ENCODE measurements around the gene PWP2. TPM values are rescaled to one million over a fixed set of nuclear protein-coding genes. Genes with fewer than 3 reads are reported as not detected.

The PWP2 gene
- total RNA-seq, 1 donor from 2014 or later, result 14.7 TPM

- no peak for DNase-seq (ENCODE audit: low read depth)
- H3K27me3 ChIP-seq (ENCODE audit: control insufficient read depth, insufficient read depth, low read length), result no peaks in the 10 kb centered on the region
- no peak for FAIRE-seq
- no peak overlapping the region for H3K4me3 ChIP-seq (ENCODE audit: low read depth, low read length)
- peaks cover 12% of the 10 kb centered on the region for H3K36me3 ChIP-seq (ENCODE audit: control insufficient read depth, insufficient read depth, low read length)
- TF ChIP-seq CTCF (IDR thresholded peaks at IDR 0.05; ENCODE audit: insufficient read depth, low read length, severe bottlenecking), result no peak
Observed at GRCh38 chr21:44078411-44078981, 28.7 kb upstream of the PWP2 start.

- DNase-seq (ENCODE audit: low read depth) (no peak), FAIRE-seq (no peak)
- Histone ChIP-seq H3K36me3 (ENCODE audit: control insufficient read depth, insufficient read depth, low read length) (peaks cover 14% of the 10 kb centered on the region), H3K27me3 (ENCODE audit: control insufficient read depth, insufficient read depth, low read length) (no peaks in the 10 kb centered on the region), H3K4me3 (ENCODE audit: low read depth, low read length) (no peak overlapping the region)
- no peak for TF ChIP-seq CTCF (IDR thresholded peaks at IDR 0.05; ENCODE audit: insufficient read depth, low read length, severe bottlenecking)
Observed at GRCh38 chr21:44079446-44079845, 27.8 kb upstream of the PWP2 start.

- no peak overlapping the region for H3K4me3 ChIP-seq (ENCODE audit: low read depth, low read length)
- DNase-seq (ENCODE audit: low read depth), result no peak
- peaks cover 15% of the 10 kb centered on the region for H3K36me3 ChIP-seq (ENCODE audit: control insufficient read depth, insufficient read depth, low read length)
- no peaks in the 10 kb centered on the region for H3K27me3 ChIP-seq (ENCODE audit: control insufficient read depth, insufficient read depth, low read length)
- FAIRE-seq, result no peak
- TF ChIP-seq CTCF (IDR thresholded peaks at IDR 0.05; ENCODE audit: insufficient read depth, low read length, severe bottlenecking), result no peak
Observed at GRCh38 chr21:44079846-44080245, 27.4 kb upstream of the PWP2 start.

- no peak for TF ChIP-seq CTCF (IDR thresholded peaks at IDR 0.05; ENCODE audit: insufficient read depth, low read length, severe bottlenecking)
- FAIRE-seq (peak; percentile 55), DNase-seq (ENCODE audit: low read depth) (peak; percentile 76)
- H3K27me3 ChIP-seq (ENCODE audit: control insufficient read depth, insufficient read depth, low read length), result no peaks in the 10 kb centered on the region
- no peak overlapping the region for H3K4me3 ChIP-seq (ENCODE audit: low read depth, low read length)
- peaks cover 29% of the 10 kb centered on the region for H3K36me3 ChIP-seq (ENCODE audit: control insufficient read depth, insufficient read depth, low read length)
Observed at GRCh38 chr21:44082648-44083440, 24.4 kb upstream of the PWP2 start.

GRCh38 chr21:44083631-44084291, 23.4 kb upstream of the PWP2 start:
- DNase-seq (ENCODE audit: low read depth) (peak; percentile 6), FAIRE-seq (no peak)
- Histone ChIP-seq H3K27me3 (ENCODE audit: control insufficient read depth, insufficient read depth, low read length) (no peaks in the 10 kb centered on the region), H3K36me3 (ENCODE audit: control insufficient read depth, insufficient read depth, low read length) (peaks cover 30% of the 10 kb centered on the region), H3K4me3 (ENCODE audit: low read depth, low read length) (no peak overlapping the region)
- no peak for TF ChIP-seq CTCF (IDR thresholded peaks at IDR 0.05; ENCODE audit: insufficient read depth, low read length, severe bottlenecking)

All from bronchial epithelial cell (primary cell).